OCI-M2 (cell line): ENCODE measurements around the gene GPC6.
A peak's percentile ranks its signal among the peaks of the same experiment; 100 is the strongest.
"Not testable (repeated sequence)": the region's sequence is repeated elsewhere in the genome, so short reads cannot be mapped to it uniquely, and the experiment has no call there.

ENCODE experiments used
- DNase-seq: peaks from one replicate; lab custom pipeline; 2025; ENCODE audit not compliant: unreplicated experiment; lab: John Stamatoyannopoulos, UW

GPC6 gene

DNA sequence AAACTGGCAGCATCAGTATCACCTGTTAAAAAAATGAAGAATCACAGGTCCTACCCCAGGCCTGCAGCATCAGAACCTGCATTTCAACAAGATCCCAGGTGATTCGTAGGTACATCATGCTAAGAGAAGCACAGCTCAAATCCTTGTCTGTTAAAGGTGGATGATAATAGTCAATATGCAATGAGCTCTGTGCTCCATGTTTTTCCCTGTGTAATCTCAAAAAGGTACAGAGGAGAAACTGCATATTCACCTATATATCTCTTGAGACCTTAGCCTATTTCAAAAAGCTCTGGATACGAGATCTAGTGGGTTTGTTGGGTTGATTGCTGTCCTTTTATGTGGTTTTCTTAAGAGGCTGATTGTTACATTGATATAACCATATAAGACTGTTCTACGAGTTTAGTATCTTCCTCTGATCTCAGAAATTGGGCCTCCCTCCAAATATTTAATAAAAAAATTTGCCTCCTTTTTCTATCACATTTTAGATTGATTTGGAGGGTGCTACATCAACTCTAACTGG, 1104.0 kb downstream of the GPC6 start:
- DNase-seq = no peak

GRCh38 chr13:94331281-94331680, 1104.7 kb downstream of the GPC6 start:
- no peak for DNase-seq

- DNase-seq = no peak
Observed at GRCh38 chr13:94332359-94333096, 1105.9 kb downstream of the GPC6 start.

GRCh38 chr13:94333131-94333820, 1106.7 kb downstream of the GPC6 start:
- no peak for DNase-seq

DNA sequence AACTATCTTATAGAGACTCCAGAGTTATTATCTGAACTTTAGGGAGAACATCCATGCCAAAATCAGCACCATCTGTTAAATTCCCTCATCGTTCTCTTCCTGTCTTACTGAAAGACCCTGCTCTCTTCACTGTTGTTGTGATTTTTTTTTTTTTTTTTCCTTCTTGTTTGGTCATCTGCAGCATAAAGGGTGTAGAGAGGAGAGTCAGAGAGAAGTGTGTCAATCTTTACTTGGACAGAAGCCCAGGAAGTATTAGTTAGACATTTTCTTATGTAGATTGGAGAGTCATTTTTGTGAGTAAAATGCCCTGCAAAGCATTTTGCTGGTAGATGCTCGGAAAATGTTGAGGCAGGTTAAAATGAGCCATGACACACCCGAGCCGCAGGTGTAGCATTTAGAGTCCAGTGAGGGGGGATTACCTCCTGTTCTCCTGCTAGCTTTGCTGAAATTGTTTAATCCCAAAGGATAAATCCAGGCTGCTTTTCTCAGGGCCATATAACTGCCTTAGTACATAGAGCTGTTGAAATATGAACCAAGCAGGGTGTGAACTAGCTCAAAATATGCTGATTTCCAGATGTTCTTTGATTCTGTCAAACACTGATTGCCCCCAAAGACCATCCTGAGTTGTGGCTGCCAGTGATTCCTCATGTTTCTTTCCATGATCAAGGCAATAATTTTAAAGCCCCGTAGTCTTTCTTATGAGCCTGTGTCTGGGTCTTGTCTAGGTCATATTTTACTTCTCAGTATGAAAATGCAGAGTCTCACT, 1109.3 kb downstream of the GPC6 start:
- no peak for DNase-seq

- no peak for DNase-seq
Observed at GRCh38 chr13:94339116-94339687, 1112.6 kb downstream of the GPC6 start.

DNA sequence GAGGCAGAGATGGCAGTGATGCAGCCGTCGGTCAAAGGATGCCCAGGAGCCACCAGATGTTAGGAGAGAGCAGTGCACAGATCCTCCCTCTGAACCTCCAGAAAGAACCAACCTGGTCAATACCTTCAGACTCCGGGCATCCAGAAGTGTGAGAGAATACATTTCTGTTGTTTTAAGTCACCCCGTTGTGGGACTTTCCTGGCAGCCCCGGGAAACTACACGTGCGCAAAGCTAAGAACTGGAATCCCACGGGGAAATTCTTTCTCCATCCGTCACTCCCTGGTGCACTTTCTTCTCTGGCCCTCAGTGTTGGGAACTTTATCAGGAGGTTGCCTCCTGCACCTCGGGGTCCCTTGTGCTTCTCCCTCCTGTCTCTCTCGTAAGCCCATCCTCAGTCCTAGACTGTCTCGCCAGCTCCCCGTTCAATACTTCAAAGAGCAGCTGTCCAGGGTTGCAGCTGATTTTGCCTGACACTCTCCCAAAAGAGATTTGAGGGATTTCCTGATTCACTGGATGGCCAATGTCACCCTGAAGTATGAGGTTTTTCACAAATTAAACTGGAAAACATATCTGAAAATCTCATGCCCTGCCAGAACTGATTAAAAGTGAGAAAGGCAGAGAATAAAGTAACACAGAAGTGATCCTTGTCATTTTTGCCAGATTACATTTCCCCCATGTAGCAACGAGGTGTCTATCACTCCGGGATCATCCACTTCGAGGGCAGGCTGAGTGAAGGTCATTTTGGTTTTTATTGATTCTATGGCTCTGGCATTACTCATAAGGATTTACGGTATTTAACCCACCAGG, 1116.0 kb downstream of the GPC6 start:
- DNase-seq = no peak

DNA sequence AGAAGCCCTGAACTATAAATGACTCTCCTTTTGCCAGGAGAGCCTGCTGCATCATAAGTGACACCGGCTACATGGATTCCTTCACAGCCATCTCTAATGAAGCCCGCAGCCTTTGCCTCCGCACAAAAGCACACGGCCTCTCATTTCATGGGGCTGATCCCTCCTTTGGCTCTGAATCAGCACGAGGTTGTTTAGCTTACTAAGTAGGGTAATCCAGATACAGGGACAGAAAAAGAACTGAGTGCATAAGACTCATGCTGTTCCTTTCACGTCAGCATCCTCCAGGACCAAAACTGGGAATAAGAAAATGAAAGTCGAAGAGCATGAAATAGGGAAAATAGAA, 1116.6 kb downstream of the GPC6 start:
- no peak for DNase-seq

DNA sequence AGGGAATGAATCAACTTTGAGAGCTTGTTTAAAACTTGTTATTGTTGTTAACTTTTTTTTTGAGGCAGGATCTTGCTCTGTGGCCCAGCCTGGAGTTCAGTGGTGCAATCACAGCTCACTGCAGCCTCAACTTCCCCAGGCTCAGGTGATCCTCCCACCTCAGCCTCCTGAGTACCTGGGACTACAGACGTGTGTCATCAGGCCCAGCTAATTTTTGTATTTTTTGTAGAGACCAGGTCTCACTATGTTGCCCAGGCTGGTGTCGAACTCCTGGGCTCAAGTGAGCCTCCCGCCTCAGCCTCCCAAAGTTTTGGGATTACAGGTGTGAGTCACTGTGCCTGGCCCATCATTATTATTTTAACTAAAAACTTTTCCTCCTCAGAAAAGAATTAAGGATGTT, 1117.1 kb downstream of the GPC6 start:
- not testable (repeated sequence) for DNase-seq

- no peak for DNase-seq
Observed at GRCh38 chr13:94344126-94344818, 1117.7 kb downstream of the GPC6 start.

DNA sequence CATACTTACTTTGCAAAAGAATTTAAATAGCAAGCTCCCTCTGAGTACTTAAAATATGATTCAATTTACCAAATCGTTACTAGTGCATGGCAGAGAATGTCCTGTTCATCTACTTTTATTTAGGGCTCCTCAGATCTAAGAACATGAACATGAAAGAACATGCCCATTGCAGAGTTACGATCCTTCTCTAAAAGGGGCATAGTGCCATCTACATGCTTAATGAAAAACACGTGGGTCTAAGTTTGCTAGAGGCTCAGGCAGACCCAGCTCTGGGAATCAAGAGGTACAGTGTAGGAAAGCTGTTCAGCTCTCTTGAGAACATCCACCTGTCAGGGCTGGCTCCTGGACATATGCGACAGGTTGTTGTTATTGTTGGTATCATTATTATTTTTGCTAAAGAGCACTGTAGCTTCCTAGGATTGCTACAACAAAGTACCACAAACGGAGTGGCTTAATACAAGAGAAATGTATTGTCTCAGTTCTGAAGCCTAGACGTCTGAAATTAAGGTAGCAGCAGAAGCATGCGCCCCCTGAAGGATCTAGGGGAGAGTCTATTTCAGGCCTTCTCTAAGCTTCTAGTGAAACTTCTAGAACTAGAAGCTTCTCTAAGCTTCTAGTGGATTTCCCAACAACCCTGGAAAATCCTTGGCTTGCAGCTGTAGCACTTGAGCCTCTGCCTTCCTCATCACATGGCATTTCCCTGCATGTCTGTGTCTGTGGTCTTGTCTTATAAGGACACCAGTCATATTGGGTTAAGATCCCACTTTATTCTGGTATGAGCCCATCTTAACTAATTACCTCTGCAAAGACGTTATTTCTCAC, 1119.0 kb downstream of the GPC6 start:
- DNase-seq = no peak

DNA sequence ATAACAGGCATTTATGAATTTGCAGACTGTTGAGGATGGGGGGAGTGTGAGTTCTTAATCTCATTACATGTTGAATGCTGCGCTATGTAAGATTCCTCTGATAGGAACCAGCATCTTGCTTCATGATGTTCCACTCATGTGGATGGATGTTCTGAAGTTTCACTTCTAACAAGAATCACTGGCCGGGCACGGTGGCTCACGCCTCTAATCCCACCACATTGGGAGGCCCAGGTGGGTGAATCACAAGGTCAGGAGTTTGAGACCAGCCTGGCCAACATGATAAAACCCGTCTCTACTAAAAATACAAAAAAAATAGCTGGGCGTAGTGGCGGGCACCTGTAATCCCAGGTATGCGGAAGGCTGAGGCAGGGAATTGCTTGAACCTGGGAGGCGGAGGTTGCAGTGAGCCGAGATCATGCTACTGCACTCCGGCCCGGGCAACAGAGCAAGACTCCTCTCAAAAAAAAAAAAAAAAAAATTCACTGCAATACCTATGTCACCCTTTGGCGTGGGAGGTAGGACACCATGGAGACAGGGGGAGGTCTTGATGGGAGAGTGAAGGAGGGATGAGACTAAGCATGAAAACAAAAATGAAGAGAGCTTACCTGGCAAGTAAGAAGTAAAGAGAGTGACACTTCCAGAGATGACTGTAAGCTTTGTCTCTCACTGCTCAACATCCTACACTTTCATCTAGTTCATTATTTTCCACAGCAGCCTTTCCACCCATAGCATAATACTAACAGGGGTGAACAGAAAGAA, 1119.8 kb downstream of the GPC6 start:
- DNase-seq = no peak

GRCh38 chr13:94351292-94351990, 1124.8 kb downstream of the GPC6 start:
- no peak for DNase-seq

DNA sequence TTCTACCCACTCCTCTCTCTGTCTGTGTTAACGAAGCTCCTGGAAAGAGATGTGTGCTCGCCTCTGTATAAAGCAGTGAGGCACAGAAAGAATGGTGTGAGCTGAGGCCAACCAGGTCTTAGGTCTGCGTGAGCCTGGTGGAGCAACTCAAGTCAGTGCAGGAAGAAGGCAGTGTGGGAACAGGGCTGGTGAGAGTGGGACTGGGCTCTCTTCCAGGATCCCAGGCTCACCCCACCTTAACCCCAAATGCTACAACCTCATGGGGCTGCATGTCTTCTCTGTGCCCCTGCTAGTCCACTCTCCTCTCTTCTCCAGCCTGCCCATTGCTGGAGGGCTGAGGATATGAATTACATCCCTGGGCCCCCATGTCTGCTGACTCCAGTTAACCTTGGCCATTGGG, 1125.5 kb downstream of the GPC6 start:
- DNase-seq = no peak

GRCh38 chr13:94353167-94353710, 1126.6 kb downstream of the GPC6 start:
- no peak for DNase-seq

DNA sequence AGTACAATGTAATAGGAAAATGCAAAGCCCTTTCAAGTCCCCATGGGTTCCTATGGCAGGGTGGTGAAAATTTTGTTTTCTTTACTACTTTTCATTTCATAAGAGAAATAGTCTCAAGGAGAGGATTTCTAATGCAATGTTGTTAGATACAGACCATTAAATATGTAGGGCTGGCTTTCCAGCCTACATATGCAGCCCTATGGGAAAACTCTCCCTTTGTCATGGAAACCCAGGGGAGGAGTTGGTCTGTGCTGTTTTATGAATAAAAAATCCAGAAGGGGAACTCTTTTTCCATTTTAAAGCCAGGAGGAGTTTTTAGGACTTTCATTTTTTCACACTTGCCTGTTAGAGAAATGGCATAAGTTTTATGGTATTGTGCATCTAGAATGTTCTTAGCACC, 1133.3 kb downstream of the GPC6 start:
- no peak for DNase-seq

DNA sequence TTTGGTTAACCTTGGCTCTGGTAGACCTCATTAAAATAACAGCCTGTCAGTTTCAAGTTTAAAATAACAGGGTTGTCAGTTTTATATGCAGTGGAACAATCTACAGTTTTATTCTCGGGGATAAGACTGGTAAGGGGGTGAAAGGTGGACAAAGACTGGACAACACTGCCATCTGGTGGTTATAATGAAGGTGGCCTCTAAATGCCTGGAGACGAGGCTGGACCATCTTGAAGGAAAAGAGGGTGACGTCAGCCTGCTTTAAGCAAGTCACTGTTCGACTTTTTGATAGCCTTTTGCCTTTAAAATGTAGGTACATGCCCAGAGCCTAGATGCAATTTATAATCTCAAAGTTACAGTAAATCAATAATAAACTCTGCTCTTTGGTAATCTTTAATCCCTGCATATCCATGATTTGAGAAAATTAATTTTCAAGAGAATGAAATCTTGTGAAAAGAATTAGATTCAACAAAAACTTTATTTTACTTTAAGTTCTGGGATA, 1135.9 kb downstream of the GPC6 start:
- peak; percentile 27 for DNase-seq
